ENCODE measurements around the gene ELOB. TPM values are rescaled to one million over a fixed set of nuclear protein-coding genes. Genes with fewer than 3 reads are reported as not detected.
A peak's percentile ranks its signal among the peaks of the same experiment; 100 is the strongest.

Gene ELOB
- total RNA-seq, 1 experiment from 2014 or later: 259 TPM

DNA sequence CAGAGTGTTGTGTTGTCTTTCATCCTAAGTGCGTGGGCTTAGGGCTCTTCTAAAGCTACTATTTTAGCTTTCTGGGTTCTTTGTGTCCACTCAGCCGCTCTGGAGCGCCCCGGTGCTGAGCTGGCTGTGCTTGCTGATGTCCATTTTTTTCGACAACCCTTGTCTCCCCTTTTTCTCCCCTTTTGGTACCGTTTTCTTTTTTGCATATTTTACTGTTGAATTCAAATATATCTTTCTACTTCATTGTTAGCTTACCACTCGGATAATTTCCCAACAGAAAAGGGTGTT is 23.4 kb downstream of the ELOB start:
- Histone ChIP-seq H3K36me3 (ENCODE audit: low read depth) (peaks cover 25% of the 10 kb centered on the region), H4K20me1 (ENCODE audit: insufficient read depth) (peaks cover 57% of the 10 kb centered on the region), H3K79me2 (ENCODE audit: low read depth) (peaks cover 81% of the 10 kb centered on the region), H3K4me1 (replicated peaks; ENCODE audit: insufficient read depth) (peaks cover 26% of the 10 kb centered on the region), H2AFZ (no peak overlapping the region), H3K9me2 (ENCODE audit: insufficient read depth) (no peaks in the 10 kb centered on the region), H3K27ac (peak overlapping the region; percentile 96), H3F3A (ENCODE audit: insufficient read depth, low read depth) (peaks cover 49% of the 10 kb centered on the region), H3K4me2 (peak overlapping the region; percentile 100), H3K27me3 (ENCODE audit: insufficient read depth, low read depth) (no peaks in the 10 kb centered on the region), H3K9me3 (ENCODE audit: insufficient read depth, low read depth) (no peaks in the 10 kb centered on the region), H3K4me3 (peak overlapping the region; percentile 90)
- POLR2A ChIA-PET (ENCODE audit: unreplicated experiment): no interaction called here
- DNase-seq: no peak
- CTCF ChIA-PET: interaction anchor here (0.6 to 0.7 kb wide), 2 partner anchors 114 to 141 kb away, joined by 3 to 4 read pairs; no protein-coding TSS in a partner anchor
- no TSS peak for BruUV-seq (replicated peaks)
- no peak for TF ChIP-seq EZH2 (IDR thresholded peaks at IDR 0.05; ENCODE audit: low read depth)
- TF ChIP-seq, protein P1, sequence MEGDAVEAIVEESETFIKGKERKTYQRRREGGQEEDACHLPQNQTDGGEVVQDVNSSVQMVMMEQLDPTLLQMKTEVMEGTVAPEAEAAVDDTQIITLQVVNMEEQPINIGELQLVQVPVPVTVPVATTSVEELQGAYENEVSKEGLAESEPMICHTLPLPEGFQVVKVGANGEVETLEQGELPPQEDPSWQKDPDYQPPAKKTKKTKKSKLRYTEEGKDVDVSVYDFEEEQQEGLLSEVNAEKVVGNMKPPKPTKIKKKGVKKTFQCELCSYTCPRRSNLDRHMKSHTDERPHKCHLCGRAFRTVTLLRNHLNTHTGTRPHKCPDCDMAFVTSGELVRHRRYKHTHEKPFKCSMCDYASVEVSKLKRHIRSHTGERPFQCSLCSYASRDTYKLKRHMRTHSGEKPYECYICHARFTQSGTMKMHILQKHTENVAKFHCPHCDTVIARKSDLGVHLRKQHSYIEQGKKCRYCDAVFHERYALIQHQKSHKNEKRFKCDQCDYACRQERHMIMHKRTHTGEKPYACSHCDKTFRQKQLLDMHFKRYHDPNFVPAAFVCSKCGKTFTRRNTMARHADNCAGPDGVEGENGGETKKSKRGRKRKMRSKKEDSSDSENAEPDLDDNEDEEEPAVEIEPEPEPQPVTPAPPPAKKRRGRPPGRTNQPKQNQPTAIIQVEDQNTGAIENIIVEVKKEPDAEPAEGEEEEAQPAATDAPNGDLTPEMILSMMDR (conservative IDR thresholded peaks at IDR 0.05): no peak
- intact Hi-C loops (cut with micrococcal nuclease; ENCODE audit: unreplicated experiment): loop anchor here (5.0 kb wide), 1 partner anchor 71 kb away; the partner anchor contains the start of gene KCTD5

DNA sequence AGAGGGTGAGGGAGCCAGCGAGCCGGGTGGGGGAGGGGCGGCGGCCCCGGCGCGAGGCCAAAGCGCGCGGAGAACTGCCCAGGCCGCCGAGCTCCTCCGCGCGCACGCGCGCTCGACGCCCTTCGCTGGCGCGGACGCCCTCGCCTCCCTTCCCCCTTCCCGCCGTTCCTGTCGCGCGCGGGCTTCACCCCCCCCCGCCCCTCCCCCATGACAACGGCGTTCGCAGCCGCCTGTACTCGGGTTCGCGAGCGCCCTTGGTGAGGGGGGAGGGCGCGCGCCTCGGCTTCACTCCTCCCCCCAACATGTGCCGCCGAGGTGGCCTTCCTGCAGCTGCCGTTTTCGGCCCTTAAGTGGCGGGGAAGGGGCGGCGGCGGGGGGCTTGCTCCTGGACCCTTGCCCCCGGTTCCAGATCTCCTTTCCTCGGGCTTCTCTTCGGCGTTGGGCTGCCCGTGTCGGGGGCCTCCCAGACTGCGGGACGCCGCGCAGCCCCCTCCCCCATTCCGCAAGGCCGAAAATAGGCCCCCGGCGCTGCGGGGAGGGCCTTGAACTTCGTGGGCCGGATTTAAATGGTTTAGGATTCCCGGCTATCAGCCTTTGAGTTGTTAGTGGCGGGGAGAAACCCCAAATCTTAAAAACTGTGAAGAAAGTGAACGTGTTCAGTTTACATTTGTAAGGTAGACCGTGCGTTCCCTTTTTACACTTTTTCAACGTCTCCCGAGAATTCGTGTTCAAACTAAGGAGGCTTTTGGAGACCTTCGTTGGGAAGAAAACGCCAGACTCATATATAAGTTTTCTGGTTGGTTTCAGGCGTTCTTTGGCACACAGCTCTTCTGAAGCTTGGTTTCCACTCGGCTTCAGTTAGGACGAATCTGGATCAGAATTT is 24.0 kb downstream of the ELOB start:
- peak; percentile 57 to 89 for DNase-seq
- ChIA-PET POLR2A (ENCODE audit: unreplicated experiment) (interaction anchor here (0.7 kb wide), 1 partner anchor 108 kb away, joined by 3 read pairs; no protein-coding TSS in a partner anchor), CTCF (interaction anchor here (0.7 to 0.8 kb wide), 2 partner anchors 115 to 887 kb away, joined by 7 to 8 read pairs; no protein-coding TSS in a partner anchor)
- Histone ChIP-seq H3K4me1 (replicated peaks; ENCODE audit: insufficient read depth) (peaks cover 26% of the 10 kb centered on the region), H3K9me3 (ENCODE audit: insufficient read depth, low read depth) (no peaks in the 10 kb centered on the region), H3K79me2 (ENCODE audit: low read depth) (peaks cover 75% of the 10 kb centered on the region), H4K20me1 (ENCODE audit: insufficient read depth) (peaks cover 51% of the 10 kb centered on the region), H3K9me2 (ENCODE audit: insufficient read depth) (no peaks in the 10 kb centered on the region), H3K36me3 (ENCODE audit: low read depth) (peaks cover 20% of the 10 kb centered on the region; the same call in 1 of the 2 replicates), H3K4me3 (peak overlapping the region; percentile 90), H3F3A (ENCODE audit: insufficient read depth, low read depth) (peaks cover 43% of the 10 kb centered on the region), H3K27ac (peak overlapping the region; percentile 96), H3K4me2 (peak overlapping the region; percentile 100), H3K27me3 (ENCODE audit: insufficient read depth, low read depth) (no peaks in the 10 kb centered on the region), H2AFZ (0 out of 2 replicates have a peak overlapping the region, but pooled peaks have one; percentile 81)
- no TSS peak for BruUV-seq (replicated peaks)
- intact Hi-C loops (cut with micrococcal nuclease; ENCODE audit: unreplicated experiment): loop anchor here (1.0 to 5.0 kb wide), 2 partner anchors 32 to 71 kb away; partner anchors contain the start of gene KCTD5
- TF ChIP-seq, protein P1 (conservative IDR thresholded peaks at IDR 0.05): no peak
- no peak for TF ChIP-seq EZH2 (IDR thresholded peaks at IDR 0.05; ENCODE audit: low read depth)

DNA sequence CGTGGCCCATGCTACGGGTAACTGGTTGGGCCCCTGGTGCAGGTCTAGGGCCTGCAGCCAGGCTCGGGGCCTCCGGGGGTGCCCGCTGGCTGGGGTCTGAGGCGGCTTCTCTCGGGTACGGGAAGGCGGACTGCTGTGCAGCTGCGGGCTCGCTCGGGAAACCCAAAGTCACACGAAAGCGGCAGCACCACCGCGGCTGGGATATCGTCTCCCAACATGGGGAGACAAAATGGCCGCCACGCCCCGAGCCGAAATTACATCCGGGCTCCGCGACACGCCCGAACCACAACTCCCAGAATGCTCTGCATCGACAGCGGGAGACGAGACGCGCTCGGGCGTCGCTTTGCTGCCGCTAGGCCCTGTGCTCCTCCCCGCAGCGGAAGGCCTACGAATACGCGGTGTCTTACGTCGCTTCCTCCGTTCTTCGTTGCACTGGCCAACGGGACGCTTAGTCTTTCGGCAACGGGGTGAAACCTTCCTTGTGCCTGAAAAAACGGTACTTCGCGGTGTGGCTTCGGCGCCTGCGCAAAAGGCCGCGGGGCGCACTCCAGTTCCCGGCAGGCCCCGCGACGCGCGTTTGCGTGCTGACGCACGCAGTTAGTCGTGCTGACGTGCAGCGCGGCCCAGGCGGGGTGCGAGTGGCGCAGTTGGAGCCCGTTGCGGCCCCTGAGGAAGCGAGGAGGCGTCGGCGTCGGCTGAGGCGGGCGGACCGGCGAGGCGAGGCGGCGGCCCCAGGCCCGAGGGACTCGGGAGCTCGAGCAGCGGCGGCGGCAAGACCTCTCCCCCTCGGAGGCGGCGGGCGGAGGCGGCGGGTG is 24.8 kb downstream of the ELOB start, which contains the start of gene SRRM2:
TSS of gene SRRM2 (plus strand) at position 604 of the 815 bp plus-strand sequence. CDS start 3,727 bp downstream, outside the sequence.
- CTCF ChIA-PET: interaction anchor here (0.7 to 0.8 kb wide), 2 partner anchors 116 to 886 kb away, joined by 7 to 8 read pairs; no protein-coding TSS in a partner anchor

More for the DNA sequence above, 24.8 kb downstream of the ELOB start, which contains the start of gene SRRM2:
- Histone ChIP-seq H3K4me2 (peak within 1 kb of the TSS; percentile 100), H3K36me3 (ENCODE audit: low read depth) (peaks cover 12% of the 10 kb centered on the region; the same call in 1 of the 2 replicates), H3K4me1 (replicated peaks; ENCODE audit: insufficient read depth) (peaks cover 26% of the 10 kb centered on the region), H3K4me3 (peak within 1 kb of the TSS; percentile 90), H4K20me1 (ENCODE audit: insufficient read depth) (peaks cover 42% of the 10 kb centered on the region), H2AFZ (peak within 1 kb of the TSS; percentile 81), H3K9me2 (ENCODE audit: insufficient read depth) (no peaks in the 10 kb centered on the region), H3K9me3 (ENCODE audit: insufficient read depth, low read depth) (no peaks in the 10 kb centered on the region), H3F3A (ENCODE audit: insufficient read depth, low read depth) (peaks cover 37% of the 10 kb centered on the region), H3K79me2 (ENCODE audit: low read depth) (peaks cover 67% of the 10 kb centered on the region), H3K27ac (peak within 1 kb of the TSS; percentile 96), H3K27me3 (ENCODE audit: insufficient read depth, low read depth) (no peaks in the 10 kb centered on the region)
- peak; percentile 86 to 95 for DNase-seq
- no TSS peak for BruUV-seq (replicated peaks)
- POLR2A ChIA-PET (ENCODE audit: unreplicated experiment): interaction anchor here (0.6 to 0.7 kb wide), 2 partner anchors 109 to 131 kb away, joined by 3 read pairs; partner anchors contain the start of gene FLYWCH2
- intact Hi-C loops (cut with micrococcal nuclease; ENCODE audit: unreplicated experiment): loop anchor here (1.0 to 5.0 kb wide), 2 partner anchors 31 to 70 kb away; partner anchors contain the start of gene KCTD5
- TF ChIP-seq, protein P1 (conservative IDR thresholded peaks at IDR 0.05): no peak
- TF ChIP-seq EZH2 (IDR thresholded peaks at IDR 0.05; ENCODE audit: low read depth): no peak
